Suprapubic skin (tissue), 4 donors: ENCODE measurements around the gene PPP6R2.

ENCODE experiments used
- CTCF ChIP-seq, 2 donors: fragments of 200-600 bp in 1 of 2; fragments of 450-650 bp in 1 of 2; sonication (generic) in 1 of 2; IDR thresholded peaks; one replicate each; pipeline ENCODE4 v1.5.1; 2016 to 2019; ENCODE audit warnings: antibody characterized with exemption in 2 of 2, mild to moderate bottlenecking in 1 of 2, moderate library complexity in 1 of 2
- EP300 ChIP-seq: sonication (generic); formaldehyde crosslinking; IDR thresholded peaks from one replicate; pipeline ENCODE4 v1.6.1; 2017; ENCODE audit warnings: antibody characterized with exemption
- POLR2A ChIP-seq, 2 donors: fragments of 450-650 bp; IDR thresholded peaks; one replicate each; pipeline ENCODE4 v1.6.1; 2017; ENCODE audit warnings: antibody characterized with exemption in 2 of 2, mild to moderate bottlenecking in 2 of 2, moderate library complexity in 2 of 2
- POLR2AphosphoS5 ChIP-seq, 3 donors: sonication (generic); formaldehyde crosslinking; IDR thresholded peaks; one replicate each; pipeline ENCODE4 v1.6.1; 2017; ENCODE audit warnings: antibody characterized with exemption in 3 of 3

- TF ChIP-seq CTCF (IDR thresholded peaks at IDR 0.05) (no peak), POLR2AphosphoS5 (IDR thresholded peaks at IDR 0.05) (no peak), EP300 (no peak), POLR2A (IDR thresholded peaks at IDR 0.05) (no peak)
Observed at GRCh38 chr22:50294319-50294656, 48.8 kb upstream of the PPP6R2 start.
